HEK293T (cell line): ENCODE measurements around the gene SMPD2.

Experiments
- ARNT ChIP-seq: fragments of 450-650 bp; IDR thresholded peaks from 2 replicates; pipeline ENCODE4 v1.6.1; 2017; ENCODE audit warnings: mild to moderate bottlenecking
- FOXK2 ChIP-seq: fragments of 450-650 bp; IDR thresholded peaks from 2 replicates; pipeline ENCODE4 v1.6.1; 2016; ENCODE audit warnings: mild to moderate bottlenecking
- FOXM1 ChIP-seq: fragments of 450-650 bp; IDR thresholded peaks from 2 replicates; pipeline ENCODE4 v1.6.1; 2017; ENCODE audit warnings: mild to moderate bottlenecking, borderline replicate concordance
- HDGF ChIP-seq: fragments of 450-650 bp; IDR thresholded peaks from 2 replicates; pipeline ENCODE4 v1.6.1; 2017; ENCODE audit warnings: antibody characterized with exemption, borderline replicate concordance
- L3MBTL2 ChIP-seq: fragments of 450-650 bp; conservative IDR thresholded peaks from 2 replicates; pipeline ENCODE4 v1.6.1; 2016; ENCODE audit warnings: mild to moderate bottlenecking
- LEF1 ChIP-seq: fragments of 450-650 bp; IDR thresholded peaks from 2 replicates; pipeline ENCODE4 v1.6.1; 2017; ENCODE audit warnings: mild to moderate bottlenecking, borderline replicate concordance
- PKNOX1 ChIP-seq: fragments of 450-650 bp; IDR thresholded peaks from 2 replicates; pipeline ENCODE4 v1.6.1; 2016
- SP1 ChIP-seq: fragments of 450-650 bp; IDR thresholded peaks from 2 replicates; pipeline ENCODE4 v1.6.1; 2017
- ZNF384 ChIP-seq: fragments of 450-650 bp; IDR thresholded peaks from 2 replicates; pipeline ENCODE4 v1.6.1; 2016

DNA sequence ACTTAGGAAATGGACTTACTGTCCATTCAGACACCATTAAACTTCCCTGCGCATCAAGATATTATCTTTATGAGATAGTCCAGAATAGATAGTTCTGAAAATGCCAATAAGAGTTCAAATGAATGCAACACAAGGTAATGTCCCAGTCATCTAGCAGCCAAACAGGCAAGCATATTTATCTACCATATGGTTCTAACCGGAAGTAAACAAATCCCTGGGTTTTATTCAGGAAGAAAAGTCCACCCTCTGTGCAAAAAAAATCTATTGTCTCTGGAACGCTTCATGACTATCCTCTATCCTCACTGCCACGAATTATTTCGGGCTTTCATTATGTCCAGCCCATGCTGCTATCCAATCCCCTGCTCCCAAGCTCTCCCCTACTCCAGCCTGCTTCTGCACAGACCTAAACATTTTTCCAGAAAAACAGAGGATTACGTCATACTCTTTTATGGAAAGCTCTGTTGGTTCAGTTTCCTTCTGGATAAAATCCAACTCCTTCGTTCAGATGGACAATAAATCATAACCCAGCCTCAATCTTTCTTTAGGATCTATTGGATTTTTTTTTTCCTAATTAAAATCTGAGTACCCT is 11.5 kb upstream of the SMPD2 start:
- TF ChIP-seq L3MBTL2 (no peak), FOXK2 (no peak), PKNOX1 (no peak), ARNT (peak; percentile 36; the same call in 1 of the 2 replicates), SP1 (no peak), LEF1 (no peak), HDGF (no peak), ZNF384 (no peak), FOXM1 (no peak)
